DND-41 (cell line): ENCODE data around the gene EVL.

Source experiments
- EZH2 ChIP-seq: IDR thresholded peaks from 3 replicates; pipeline ENCODE4 v1.6.1; 2012; ENCODE audit warnings: borderline replicate concordance, low read depth, mild to moderate bottlenecking, moderate library complexity, low read length, inconsistent platforms; ENCODE audit not compliant: severe bottlenecking
- TF ChIP-seq, protein P1 (sequence below): IDR thresholded peaks from 2 replicates; pipeline ENCODE4 v1.5.1; 2012; ENCODE audit warnings: borderline replicate concordance, low read length, moderate library complexity, mild to moderate bottlenecking; ENCODE audit not compliant: poor library complexity, severe bottlenecking; ENCODE audit errors: extremely low read depth

DNA sequence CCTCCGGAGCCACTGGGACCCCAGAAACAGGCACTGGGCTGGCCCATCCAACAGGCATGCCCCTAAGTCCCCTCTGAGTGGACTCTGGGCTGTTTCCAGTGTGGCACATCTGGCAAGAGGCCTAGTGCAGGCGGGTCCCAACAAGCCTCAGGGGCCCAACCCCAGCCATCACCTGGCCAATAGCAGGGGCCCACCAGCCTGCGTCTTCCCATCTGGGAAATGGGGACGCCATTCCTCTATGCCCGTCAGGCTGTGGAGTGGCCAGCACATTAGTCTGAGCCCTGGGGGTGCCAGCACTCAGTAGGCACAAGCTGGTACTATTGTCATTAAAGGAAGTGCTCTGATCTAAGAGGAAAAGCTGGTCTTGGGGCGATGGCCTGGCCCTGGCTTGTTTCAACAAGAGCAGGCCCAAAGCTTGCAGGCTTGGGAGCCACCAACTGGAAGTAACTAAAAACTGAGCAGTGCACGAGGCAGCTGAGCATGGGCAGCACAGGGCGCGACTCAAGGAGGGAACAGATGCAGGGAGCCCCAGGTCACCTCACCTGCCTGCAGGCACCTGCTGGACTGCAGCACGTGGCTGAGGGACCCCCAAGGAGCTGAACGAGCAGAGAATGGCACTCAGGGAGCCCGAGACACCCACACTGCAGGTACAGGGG lies 85.8 kb downstream of the EVL start:
- TF ChIP-seq, protein P1, sequence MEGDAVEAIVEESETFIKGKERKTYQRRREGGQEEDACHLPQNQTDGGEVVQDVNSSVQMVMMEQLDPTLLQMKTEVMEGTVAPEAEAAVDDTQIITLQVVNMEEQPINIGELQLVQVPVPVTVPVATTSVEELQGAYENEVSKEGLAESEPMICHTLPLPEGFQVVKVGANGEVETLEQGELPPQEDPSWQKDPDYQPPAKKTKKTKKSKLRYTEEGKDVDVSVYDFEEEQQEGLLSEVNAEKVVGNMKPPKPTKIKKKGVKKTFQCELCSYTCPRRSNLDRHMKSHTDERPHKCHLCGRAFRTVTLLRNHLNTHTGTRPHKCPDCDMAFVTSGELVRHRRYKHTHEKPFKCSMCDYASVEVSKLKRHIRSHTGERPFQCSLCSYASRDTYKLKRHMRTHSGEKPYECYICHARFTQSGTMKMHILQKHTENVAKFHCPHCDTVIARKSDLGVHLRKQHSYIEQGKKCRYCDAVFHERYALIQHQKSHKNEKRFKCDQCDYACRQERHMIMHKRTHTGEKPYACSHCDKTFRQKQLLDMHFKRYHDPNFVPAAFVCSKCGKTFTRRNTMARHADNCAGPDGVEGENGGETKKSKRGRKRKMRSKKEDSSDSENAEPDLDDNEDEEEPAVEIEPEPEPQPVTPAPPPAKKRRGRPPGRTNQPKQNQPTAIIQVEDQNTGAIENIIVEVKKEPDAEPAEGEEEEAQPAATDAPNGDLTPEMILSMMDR, result no peak
- no peak for TF ChIP-seq EZH2
